HG03045 (cell line): ENCODE measurements around the gene LRRC3B.
"Not testable (repeated sequence)": the region's sequence is repeated elsewhere in the genome, so short reads cannot be mapped to it uniquely, and the experiment has no call there.

Source experiments
- ATAC-seq: cut with Tn5 transposase; IDR thresholded peaks from one replicate; pipeline ENCODE4 v1.9.1; 2021; ENCODE audit warnings: mild to moderate bottlenecking, moderate library complexity; ENCODE audit not compliant: unreplicated experiment

Gene LRRC3B

GRCh38 chr3:26622621-26623418 is at the start of gene LRRC3B:
Gene LRRC3B, plus strand, starts transcription at chr3:26622772. Its CDS starts 86,901 bp downstream, at chr3:26709673.
- ATAC-seq = no peak

- ATAC-seq = no peak
These were observed 47.8 kb upstream of the LRRC3B start for GRCh38 chr3:26574766-26575165.

GRCh38 chr3:26579116-26579515 is 43.5 kb upstream of the LRRC3B start:
- ATAC-seq = no peak

- no peak for ATAC-seq
These were observed 35.0 kb upstream of the LRRC3B start for GRCh38 chr3:26587571-26587970.

GRCh38 chr3:26588931-26589330 is 33.6 kb upstream of the LRRC3B start:
- no peak for ATAC-seq

- ATAC-seq = no peak
These were observed 32.9 kb upstream of the LRRC3B start for GRCh38 chr3:26589678-26590077.

- ATAC-seq = no peak
These were observed 31.6 kb upstream of the LRRC3B start for GRCh38 chr3:26590919-26591484.

- ATAC-seq = no peak
These were observed 30.6 kb upstream of the LRRC3B start for GRCh38 chr3:26591926-26592325.

- no peak for ATAC-seq
These were observed 30.1 kb upstream of the LRRC3B start for GRCh38 chr3:26592451-26592850.

- ATAC-seq = no peak
These were observed 26.2 kb upstream of the LRRC3B start for GRCh38 chr3:26596335-26596734.

- ATAC-seq = not testable (repeated sequence)
These were observed 19.3 kb upstream of the LRRC3B start for GRCh38 chr3:26603311-26603710.

GRCh38 chr3:26603771-26604170 is 18.8 kb upstream of the LRRC3B start:
- ATAC-seq = not testable (repeated sequence)

GRCh38 chr3:26614006-26614685 is 8.4 kb upstream of the LRRC3B start:
- no peak for ATAC-seq

- ATAC-seq = no peak
These were observed 1.4 kb upstream of the LRRC3B start for GRCh38 chr3:26621176-26621575.

GRCh38 chr3:26621906-26622620 is 509 bp upstream of the LRRC3B start:
- no peak for ATAC-seq

- no peak for ATAC-seq
These were observed 1.0 kb downstream of the LRRC3B start for GRCh38 chr3:26623419-26624208.

- no peak for ATAC-seq
These were observed 1.7 kb downstream of the LRRC3B start for GRCh38 chr3:26624209-26624765.

- ATAC-seq = no peak
These were observed 2.6 kb downstream of the LRRC3B start for GRCh38 chr3:26625187-26625586.

GRCh38 chr3:26627080-26627479 is 4.5 kb downstream of the LRRC3B start:
- no peak for ATAC-seq

- ATAC-seq = no peak
These were observed 6.3 kb downstream of the LRRC3B start for GRCh38 chr3:26628915-26629314.
